GM06990 (cell line): ENCODE measurements around the gene SOX8.

Experiments used
- DNase-seq: peaks from one replicate; pipeline ENCODE4 v3.0.0-alpha.2; 2011; ENCODE audit not compliant: insufficient read length; ENCODE audit errors: extremely low read depth
- H3K27me3 ChIP-seq: replicated peaks from 2 replicates; pipeline ENCODE4 v1.6.0; 2011; ENCODE audit warnings: low read length; ENCODE audit not compliant: control insufficient read depth, insufficient read depth
- H3K36me3 ChIP-seq: 2 replicates; pipeline ENCODE4 v1.5.1; 2011; ENCODE audit warnings: low read length; ENCODE audit not compliant: control insufficient read depth, insufficient read depth
- H3K4me3 ChIP-seq: replicated peaks from 2 replicates; pipeline ENCODE4 v1.5.1; 2011; ENCODE audit warnings: low read depth, mild to moderate bottlenecking, control low read depth, low read length
- TF ChIP-seq, protein P1 (sequence below): IDR thresholded peaks from 2 replicates; pipeline ENCODE4 v1.5.1; 2011; ENCODE audit warnings: low read length, control low read depth, mild to moderate bottlenecking, inconsistent platforms; ENCODE audit not compliant: insufficient read depth, poor library complexity, severe bottlenecking

The SOX8 gene

GRCh38 chr16:979859-980594 lies 1.5 kb upstream of the SOX8 start:
- TF ChIP-seq, protein P1, sequence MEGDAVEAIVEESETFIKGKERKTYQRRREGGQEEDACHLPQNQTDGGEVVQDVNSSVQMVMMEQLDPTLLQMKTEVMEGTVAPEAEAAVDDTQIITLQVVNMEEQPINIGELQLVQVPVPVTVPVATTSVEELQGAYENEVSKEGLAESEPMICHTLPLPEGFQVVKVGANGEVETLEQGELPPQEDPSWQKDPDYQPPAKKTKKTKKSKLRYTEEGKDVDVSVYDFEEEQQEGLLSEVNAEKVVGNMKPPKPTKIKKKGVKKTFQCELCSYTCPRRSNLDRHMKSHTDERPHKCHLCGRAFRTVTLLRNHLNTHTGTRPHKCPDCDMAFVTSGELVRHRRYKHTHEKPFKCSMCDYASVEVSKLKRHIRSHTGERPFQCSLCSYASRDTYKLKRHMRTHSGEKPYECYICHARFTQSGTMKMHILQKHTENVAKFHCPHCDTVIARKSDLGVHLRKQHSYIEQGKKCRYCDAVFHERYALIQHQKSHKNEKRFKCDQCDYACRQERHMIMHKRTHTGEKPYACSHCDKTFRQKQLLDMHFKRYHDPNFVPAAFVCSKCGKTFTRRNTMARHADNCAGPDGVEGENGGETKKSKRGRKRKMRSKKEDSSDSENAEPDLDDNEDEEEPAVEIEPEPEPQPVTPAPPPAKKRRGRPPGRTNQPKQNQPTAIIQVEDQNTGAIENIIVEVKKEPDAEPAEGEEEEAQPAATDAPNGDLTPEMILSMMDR: no peak
- Histone ChIP-seq H3K27me3 (no peaks in the 10 kb centered on the region; the same call in 1 of the 2 replicates), H3K4me3 (no peak overlapping the region), H3K36me3 (no peaks in the 10 kb centered on the region)
- no peak for DNase-seq

DNA sequence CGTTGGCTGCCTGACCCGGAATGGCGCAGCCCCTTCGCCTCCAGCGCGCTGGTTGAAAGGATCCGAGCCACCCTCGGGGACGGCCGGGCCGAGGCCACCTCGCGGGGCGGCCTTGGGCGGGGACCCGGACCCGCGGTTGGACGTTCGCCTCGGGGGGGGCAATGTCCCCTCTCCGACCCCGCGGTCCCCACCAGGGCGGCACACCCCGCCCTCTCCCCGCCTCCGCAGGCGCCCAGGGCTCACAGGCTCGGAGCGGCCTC lies 1.0 kb upstream of the SOX8 start:
- TF ChIP-seq, protein P1: no peak
- no peak overlapping the region for H3K4me3 ChIP-seq
- no peak for DNase-seq
- no peaks in the 10 kb centered on the region; the same call in 1 of the 2 replicates for H3K27me3 ChIP-seq
- H3K36me3 ChIP-seq: no peaks in the 10 kb centered on the region

GRCh38 chr16:982145-983043 lies 824 bp downstream of the SOX8 start:
- no peak overlapping the region for H3K4me3 ChIP-seq
- no peak for DNase-seq
- no peaks in the 10 kb centered on the region for H3K36me3 ChIP-seq
- H3K27me3 ChIP-seq: no peaks in the 10 kb centered on the region; the same call in 1 of the 2 replicates
- TF ChIP-seq, protein P1: no peak

DNA sequence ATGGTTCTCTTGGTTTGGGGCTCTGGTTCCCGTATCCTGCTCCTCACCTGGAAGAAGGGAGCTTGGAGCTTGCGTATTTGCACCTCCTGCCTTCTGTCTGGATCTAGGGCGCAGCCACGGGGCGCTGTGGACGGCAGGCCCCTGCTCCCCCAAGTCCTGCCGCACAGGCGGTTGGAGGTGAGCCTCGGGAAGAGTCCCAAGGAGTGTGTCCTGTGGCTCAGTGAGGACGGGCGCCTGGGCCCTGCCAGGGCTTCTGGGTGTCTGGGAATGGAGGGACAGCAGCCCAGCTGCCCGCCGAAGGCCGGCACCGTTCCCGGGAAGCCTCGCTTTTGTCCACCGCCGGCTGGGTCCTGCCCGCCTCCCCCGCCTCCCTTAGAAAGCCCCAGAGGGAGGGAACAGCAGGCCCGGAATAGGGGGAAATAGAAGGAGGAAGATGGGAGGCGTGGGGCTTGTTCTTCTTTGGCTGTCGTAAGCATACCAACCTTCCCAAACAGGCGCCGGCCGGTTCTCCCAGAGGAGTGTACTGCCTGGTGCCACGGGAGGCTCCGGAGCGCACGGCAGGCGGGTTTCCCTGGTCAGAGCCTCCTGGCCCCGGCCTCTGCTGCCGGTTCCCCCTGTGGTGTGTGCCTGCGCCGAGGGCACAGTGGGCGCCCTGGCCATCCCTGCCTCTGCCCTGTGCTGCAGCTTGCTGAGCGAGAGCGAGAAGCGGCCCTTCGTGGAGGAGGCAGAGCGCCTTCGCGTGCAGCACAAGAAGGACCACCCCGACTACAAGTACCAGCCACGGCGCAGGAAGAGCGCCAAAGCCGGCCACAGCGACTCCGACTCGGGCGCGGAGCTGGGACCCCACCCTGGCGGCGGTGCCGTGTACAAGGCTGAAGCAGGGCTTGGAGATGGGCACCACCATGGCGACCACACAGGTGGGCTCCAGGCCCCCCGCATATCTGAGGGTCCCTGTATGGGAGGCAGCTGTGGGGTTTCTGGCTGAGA lies 1.8 kb downstream of the SOX8 start:
- TF ChIP-seq, protein P1: no peak
- DNase-seq: no peak
- Histone ChIP-seq H3K4me3 (no peak overlapping the region), H3K36me3 (no peaks in the 10 kb centered on the region), H3K27me3 (no peaks in the 10 kb centered on the region; the same call in 1 of the 2 replicates)

DNA sequence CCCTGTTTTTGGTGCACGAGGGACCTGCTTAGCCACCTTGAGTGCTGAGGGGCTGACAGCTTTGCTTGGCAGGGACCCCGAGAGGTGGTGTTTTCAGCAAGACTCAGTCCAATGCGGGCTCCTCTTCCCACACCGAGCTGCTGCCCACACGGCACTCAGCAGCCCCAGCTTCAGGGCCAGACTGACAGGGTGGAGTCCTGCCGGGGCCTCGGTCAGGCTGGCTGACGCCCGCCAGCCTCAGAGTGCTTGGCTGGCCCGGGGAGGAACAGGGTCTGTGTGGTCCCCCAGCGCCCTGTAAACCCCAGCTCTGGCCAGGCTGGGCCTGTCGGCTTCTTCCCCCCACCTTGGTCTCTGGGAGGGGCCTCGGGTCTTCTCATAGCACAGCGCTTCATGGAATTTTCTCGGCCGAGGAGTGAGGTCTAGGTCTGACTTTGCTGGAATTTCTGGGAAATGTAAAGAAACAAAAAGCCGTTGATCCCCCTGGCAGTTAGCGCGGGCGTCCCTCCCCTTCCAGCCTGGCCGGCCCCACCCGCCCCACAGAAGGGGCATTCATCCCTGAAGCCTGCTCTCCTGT lies 2.6 kb downstream of the SOX8 start:
- TF ChIP-seq, protein P1: no peak
- H3K4me3 ChIP-seq: no peak overlapping the region
- H3K27me3 ChIP-seq: no peaks in the 10 kb centered on the region; the same call in 1 of the 2 replicates
- no peak for DNase-seq
- H3K36me3 ChIP-seq: no peaks in the 10 kb centered on the region
